HepG2 (cell line): ENCODE measurements around the gene ST3GAL4. TPM values are rescaled to one million over a fixed set of nuclear protein-coding genes. Genes with fewer than 3 reads are reported as not detected.
A peak's percentile ranks its signal among the peaks of the same experiment; 100 is the strongest.
"Not testable (repeated sequence)": the region's sequence is repeated elsewhere in the genome, so short reads cannot be mapped to it uniquely, and the experiment has no call there.

ENCODE experiments used
- ATAC-seq: fragments of 200-7000 bp; cut with Tn5 transposase; 3 replicates; pipeline ENCODE4 v1.9.1; 2020; ENCODE audit warnings: mild to moderate bottlenecking, moderate library complexity
- BruUV-seq: library from RNA; stranded (reverse); fragments of 400-500 nt; replicated peaks from 2 replicates; lab custom pipeline; 2021; lab: Mats Ljungman, UMichigan
- CTCF ChIA-PET: fragments of 300-600 bp; formaldehyde crosslinking; extraction: SDS; loops from one replicate; lab custom pipeline; 2021; ENCODE audit warnings: low total read pairs, inconsistent platforms, low intra/inter-chr PET ratio; lab: Yijun Ruan, JAX
- POLR2A ChIA-PET: fragments of 350-600 bp; sonication (Branson Sonifier 250); formaldehyde crosslinking; loops from one replicate; lab custom pipeline; 2020; ENCODE audit warnings: antibody characterized with exemption, inconsistent platforms; lab: Yijun Ruan, JAX
- DNase-seq: peaks from one replicate; pipeline ENCODE4 v3.0.0-alpha.2; 2015; ENCODE audit warnings: low spot score
- FAIRE-seq: peaks from 3 replicates; lab custom pipeline; 2011; peaks lifted over from hg19 to GRCh38; lab: Jason Lieb, UNC
- H2AFZ ChIP-seq: one replicate; pipeline ENCODE4 v1.6.1; 2011; ENCODE audit warnings: low read length, inconsistent platforms
- H3K27ac ChIP-seq: fragments of 300-600 bp; 3 replicates; pipeline ENCODE4 v1.8.0; 2011; ENCODE audit warnings: mixed run types, mild to moderate bottlenecking, mixed read lengths, low read length, inconsistent platforms; ENCODE audit not compliant: insufficient read depth; ENCODE audit errors: extremely low read length
- H3K27me3 ChIP-seq, 2 experiments: fragments of 200-600 bp in 1 of 2; 2 replicates in 1 of 2; 3 replicates in 1 of 2; pipeline versions ENCODE4 v1.6.0 to v1.8.0; 2011; ENCODE audit warnings: low read length in 2 of 2, mild to moderate bottlenecking in 2 of 2, moderate library complexity in 2 of 2, inconsistent platforms in 1 of 2; ENCODE audit not compliant: insufficient read depth in 2 of 2, control insufficient read depth in 1 of 2
- H3K36me3 ChIP-seq, 2 experiments: fragments of 200-600 bp in 1 of 2; replicated peaks in 1 of 2; 2 replicates in 1 of 2; 3 replicates in 1 of 2; pipeline versions ENCODE4 v1.5.1 to v1.8.0; 2011; ENCODE audit warnings: low read length in 2 of 2, inconsistent platforms in 1 of 2; ENCODE audit not compliant: insufficient read depth in 2 of 2, control insufficient read depth in 1 of 2
- H3K4me1 ChIP-seq: 2 replicates; pipeline ENCODE4 v1.5.1; 2012; ENCODE audit warnings: low read length, inconsistent platforms; ENCODE audit not compliant: insufficient read depth
- H3K4me2 ChIP-seq: 2 replicates; pipeline ENCODE4 v1.6.0; 2011; ENCODE audit warnings: low read depth, low read length, inconsistent platforms
- H3K4me3 ChIP-seq, 3 experiments: fragments of 200-600 bp in 1 of 3; sonication (generic), shearing (Covaris generic) in 1 of 3; replicated peaks in 1 of 3; 2 replicates each; pipeline ENCODE4 v1.5.1; 2011 to 2016; ENCODE audit warnings: low read length in 3 of 3, inconsistent platforms in 2 of 3, low read depth in 2 of 3, mild to moderate bottlenecking in 2 of 3, control low read depth in 1 of 3, mixed read lengths in 1 of 3; ENCODE audit not compliant: insufficient read depth in 1 of 3
- H3K79me2 ChIP-seq: one replicate; pipeline ENCODE4 v1.6.1; 2011; ENCODE audit warnings: low read length, inconsistent platforms; ENCODE audit not compliant: insufficient read depth
- H3K9ac ChIP-seq: 2 replicates; pipeline ENCODE4 v1.6.0; 2011; ENCODE audit warnings: mild to moderate bottlenecking, low read depth, low read length, inconsistent platforms; ENCODE audit not compliant: insufficient read depth
- H3K9me3 ChIP-seq: 2 replicates; pipeline ENCODE4 v1.5.1; 2012; ENCODE audit warnings: mild to moderate bottlenecking, low read length
- H4K20me1 ChIP-seq: 2 replicates; pipeline ENCODE4 v1.6.0; 2011; ENCODE audit warnings: inconsistent platforms, mild to moderate bottlenecking, low read length, moderate library complexity; ENCODE audit not compliant: insufficient read depth
- CTCF ChIP-seq: sonication (generic); formaldehyde crosslinking; IDR thresholded peaks from 2 replicates; pipeline ENCODE4 v1.5.0; 2020; ENCODE audit warnings: mild to moderate bottlenecking, missing genetic modification reagents, moderate library complexity
- KDM1A ChIP-seq: IDR thresholded peaks from 2 replicates; pipeline ENCODE4 v1.6.1; 2016; ENCODE audit warnings: missing compliant biosample characterization
- ZNF263 ChIP-seq: sonication (generic); formaldehyde crosslinking; IDR thresholded peaks from 2 replicates; pipeline ENCODE4 v1.4.0; 2020; ENCODE audit warnings: missing genetic modification reagents
- WGBS: methylation state at CpG from one replicate; pipeline ENCODE4 v1.1.6; 2017; ENCODE audit warnings: low lambda C conversion rate; 5-methylcytosine and 5-hydroxymethylcytosine counted together
- in situ Hi-C: cut with HindIII; loops from 2 replicates; pipeline ENCODE4 v1.10.0; 2017; ENCODE audit warnings: low pct_unique_long_range_greater_than_20kb; ENCODE audit not compliant: extremely low pct_ligation_motif_present
- intact Hi-C: fragments of 100-400 bp; cut with micrococcal nuclease; formaldehyde crosslinking; loops from one replicate; pipeline ENCODE4 v1.10.0; 2022; ENCODE audit not compliant: unreplicated experiment
- polyA plus RNA-seq, 8 experiments: library from polyadenylated mRNA; depleted of rRNA in 3 of 8; stranded (reverse) in 7 of 8; unstranded in 1 of 8; fragments of >200 nt; fragmentation: Illumina TruSeq in 4 of 8; extraction: Trizol in 4 of 8; gene quantifications; 2 replicates each; pipeline versions ENCODE4 v1.2.1 to v1.2.3, GENCODE V29; 2011 to 2016; ENCODE audit warnings: low read depth in 4 of 8, missing spikeins in 1 of 8, mixed read lengths in 1 of 8; ENCODE audit not compliant: insufficient read depth in 1 of 8
- total RNA-seq, 5 experiments: library from RNA; depleted of rRNA; stranded (reverse); fragments of >200 nt; fragmentation: Illumina TruSeq; extraction: Trizol; gene quantifications; 2 replicates each; pipeline ENCODE4 v1.2.3, GENCODE V29; 2016; ENCODE audit warnings: low read depth in 1 of 5
- TF ChIP-seq, protein P1 (sequence below): sonication (generic); formaldehyde crosslinking; IDR thresholded peaks from 2 replicates; pipeline ENCODE4 v1.5.0; 2020; ENCODE audit warnings: missing genetic modification reagents, mild to moderate bottlenecking, borderline replicate concordance

ST3GAL4 gene
- total and polyA plus RNA-seq, 2 of the 13 experiments (the other 11 are each of a cell fraction or from before 2014, with no cell fraction given) = 9.1 to 13.3 TPM

DNA sequence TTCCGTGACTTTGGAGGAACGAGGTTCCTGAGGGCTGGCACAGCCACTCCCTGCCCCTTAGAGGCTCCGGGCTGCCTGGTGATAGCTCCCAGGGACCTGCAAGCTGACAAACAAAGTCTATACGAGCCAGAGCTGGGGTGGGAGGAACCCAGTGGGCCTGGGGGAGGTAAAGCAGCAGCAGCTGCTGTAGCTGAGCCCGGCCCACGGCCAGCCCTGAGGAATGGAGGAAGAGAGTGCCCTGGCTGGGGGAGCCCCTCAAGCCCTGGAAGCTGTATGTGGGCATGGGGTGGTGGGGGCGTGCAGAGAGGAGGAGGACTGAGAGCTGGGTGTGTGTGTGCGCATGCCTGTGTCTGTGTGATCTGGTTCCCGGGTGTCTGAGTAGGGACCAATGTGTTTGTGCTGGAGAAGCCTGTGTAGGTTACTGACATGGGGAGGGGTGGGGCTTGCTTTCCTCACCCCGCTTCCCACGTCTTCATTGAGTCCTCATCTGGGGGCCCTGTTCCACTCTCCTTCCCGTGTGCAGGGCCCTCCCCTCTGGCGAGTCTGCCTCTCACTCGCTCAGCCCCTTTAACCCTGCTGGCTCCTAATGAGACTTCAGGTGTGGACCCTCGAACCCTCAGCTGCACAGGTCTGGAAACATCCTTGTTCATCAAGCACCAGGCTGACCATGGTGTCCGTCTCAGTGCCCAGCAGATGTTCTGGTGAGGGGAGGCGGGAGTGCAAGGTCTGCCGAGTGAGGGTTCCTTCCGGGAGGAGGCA, 10.8 kb downstream of the ST3GAL4 start:
- ATAC-seq (no peak; the same call in 1 of the 3 replicates), FAIRE-seq (no peak), DNase-seq (no peak)
- no TSS peak for BruUV-seq
- Histone ChIP-seq H3K27me3 (no peaks in the 10 kb centered on the region), H2AFZ (no peak overlapping the region), H3K4me3 (no peak overlapping the region), H3K79me2 (no peaks in the 10 kb centered on the region), H3K4me1 (no peaks in the 10 kb centered on the region), H3K36me3 (no peaks in the 10 kb centered on the region), H3K27ac (no peak overlapping the region), H3K9ac (no peak overlapping the region), H3K9me3 (no peaks in the 10 kb centered on the region), H4K20me1 (no peaks in the 10 kb centered on the region), H3K4me2 (no peak overlapping the region)
- CTCF ChIA-PET = no interaction called here
- in situ Hi-C loops (no loop called here), intact Hi-C loops (no loop called here)
- WGBS = 95% methylated on average over 15 of the region's 19 CpGs
- POLR2A ChIA-PET = no interaction called here
- TF ChIP-seq KDM1A (CRISPR knock-in tag) = no peak
- TF ChIP-seq, protein P1, sequence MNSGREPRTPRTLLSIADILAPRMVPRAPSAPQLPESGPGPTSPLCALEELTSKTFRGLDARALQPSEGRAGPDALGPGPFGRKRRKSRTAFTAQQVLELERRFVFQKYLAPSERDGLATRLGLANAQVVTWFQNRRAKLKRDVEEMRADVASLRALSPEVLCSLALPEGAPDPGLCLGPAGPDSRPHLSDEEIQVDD (CRISPR knock-in tag) = no peak

- H3K9me3 ChIP-seq, H3K4me3 ChIP-seq, H3K27me3 ChIP-seq, CTCF ChIA-PET, BruUV-seq, H3K36me3 ChIP-seq, H3K9ac ChIP-seq, H3K4me2 ChIP-seq, H4K20me1 ChIP-seq, FAIRE-seq, H3K4me1 ChIP-seq, DNase-seq, POLR2A ChIA-PET, intact Hi-C loops, H3K27ac ChIP-seq, H2AFZ ChIP-seq, H3K79me2 ChIP-seq, in situ Hi-C loops: not testable (repeated sequence)
- WGBS = 90% methylated on average over 7 of the region's 14 CpGs
- peak; percentile 43 for ATAC-seq
- peak; percentile 97 for TF ChIP-seq ZNF263
- peak; percentile 47 for TF ChIP-seq CTCF (CRISPR knock-in tag)
Measured at GRCh38 chr11:126366823-126367654, 11.6 kb downstream of the ST3GAL4 start.

GRCh38 chr11:126367806-126368205, 12.3 kb downstream of the ST3GAL4 start:
- H3K27me3 ChIP-seq, FAIRE-seq, H3K9ac ChIP-seq, intact Hi-C loops, BruUV-seq, H3K27ac ChIP-seq, H3K79me2 ChIP-seq, H3K9me3 ChIP-seq, H3K4me2 ChIP-seq, ATAC-seq, POLR2A ChIA-PET, H4K20me1 ChIP-seq, H3K36me3 ChIP-seq, CTCF ChIA-PET, DNase-seq, H2AFZ ChIP-seq, in situ Hi-C loops, H3K4me1 ChIP-seq, H3K4me3 ChIP-seq: not testable (repeated sequence)
- WGBS = 100% methylated on average over 5 of the region's 5 CpGs
